ENCODE results near the gene RRP36. TPM values are rescaled to one million over a fixed set of nuclear protein-coding genes. Genes with fewer than 3 reads are reported as not detected.
A peak's percentile ranks its signal among the peaks of the same experiment; 100 is the strongest.
"Not testable (repeated sequence)": the region's sequence is repeated elsewhere in the genome, so short reads cannot be mapped to it uniquely, and the experiment has no call there.

The RRP36 gene
- total RNA-seq, 1 experiment from 2014 or later: 133 TPM

GRCh38 chr6:42996513-42996912 is 24.9 kb upstream of the RRP36 start:
- H4K20me1 ChIP-seq (ENCODE audit: low read length): no peaks in the 10 kb centered on the region
- H3K4me2 ChIP-seq (ENCODE audit: low read length): no peak overlapping the region
- no peaks in the 10 kb centered on the region for H3K9me2 ChIP-seq (replicated peaks; ENCODE audit: low read length)
- H3K9ac ChIP-seq (ENCODE audit: low read length): no peak overlapping the region
- ChIA-PET POLR2A (ENCODE audit: unreplicated experiment) (interaction anchor here (0.6 to 0.8 kb wide), 4 partner anchors 13 to 106 kb away, joined by 3 to 5 read pairs (median 4); a partner anchor contains a TSS), CTCF (interaction anchor here (0.6 to 1.2 kb wide), 5 partner anchors 12 to 458 kb away, joined by 4 to 5 read pairs (median 5); partner anchors contain the start of gene PPP2R5D)
- no peak overlapping the region for H3K4me3 ChIP-seq (ENCODE audit: low read length)
- no peaks in the 10 kb centered on the region for H3K4me1 ChIP-seq (ENCODE audit: insufficient read depth, low read length)
- no peaks in the 10 kb centered on the region for H3K9me3 ChIP-seq (ENCODE audit: low read length)
- no peaks in the 10 kb centered on the region for H3K36me3 ChIP-seq (ENCODE audit: low read depth, low read length)
- BruUV-seq (replicated peaks): no TSS peak
- DNase-seq (peak; percentile 7), ATAC-seq (peak; percentile 58)
- no peak overlapping the region for H3K27ac ChIP-seq (ENCODE audit: low read length)
- intact Hi-C loops (cut with micrococcal nuclease): no loop called here
- H3F3A ChIP-seq (ENCODE audit: low read length, unreplicated experiment): peaks cover 3% of the 10 kb centered on the region
- H2AFZ ChIP-seq (ENCODE audit: low read length): no peak overlapping the region
- TF ChIP-seq EZH2phosphoT487 (IDR thresholded peaks at IDR 0.05; ENCODE audit: borderline replicate concordance, low read length) (no peak), CTCF (conservative IDR thresholded peaks at IDR 0.05; ENCODE audit: low read depth, low read length) (peak; percentile 44)
- peaks cover 2% of the 10 kb centered on the region; the same call in 1 of the 2 replicates for H3K79me2 ChIP-seq (ENCODE audit: low read length)
- no peaks in the 10 kb centered on the region for H3K27me3 ChIP-seq (ENCODE audit: low read length)

GRCh38 chr6:42998205-42998604 is 23.2 kb upstream of the RRP36 start:
- POLR2A ChIA-PET (ENCODE audit: unreplicated experiment): interaction anchor here (0.7 kb wide), 1 partner anchor 262 kb away, joined by 3 read pairs; no protein-coding TSS in a partner anchor
- H3K9me3 ChIP-seq (ENCODE audit: low read length); H3K4me3 ChIP-seq (ENCODE audit: low read length); H3K27me3 ChIP-seq (ENCODE audit: low read length); H2AFZ ChIP-seq (ENCODE audit: low read length); BruUV-seq (replicated peaks); H3K9me2 ChIP-seq (replicated peaks; ENCODE audit: low read length); H3K27ac ChIP-seq (ENCODE audit: low read length); H3K79me2 ChIP-seq (ENCODE audit: low read length); ATAC-seq; intact Hi-C loops (cut with micrococcal nuclease); H4K20me1 ChIP-seq (ENCODE audit: low read length); H3K9ac ChIP-seq (ENCODE audit: low read length); H3K4me1 ChIP-seq (ENCODE audit: insufficient read depth, low read length); H3K36me3 ChIP-seq (ENCODE audit: low read depth, low read length); DNase-seq; H3K4me2 ChIP-seq (ENCODE audit: low read length); CTCF ChIA-PET; H3F3A ChIP-seq (ENCODE audit: low read length, unreplicated experiment): not testable (repeated sequence)

GRCh38 chr6:43001843-43002242 is 19.6 kb upstream of the RRP36 start:
- H3F3A ChIP-seq (ENCODE audit: low read length, unreplicated experiment): no peaks in the 10 kb centered on the region
- no peak for TF ChIP-seq EZH2phosphoT487 (IDR thresholded peaks at IDR 0.05; ENCODE audit: borderline replicate concordance, low read length)
- TF ChIP-seq EZH2 (IDR thresholded peaks at IDR 0.05; ENCODE audit: low read length, unreplicated experiment): no peak
- TF ChIP-seq CTCF (conservative IDR thresholded peaks at IDR 0.05; ENCODE audit: low read depth, low read length): no peak
- H3K27me3 ChIP-seq (ENCODE audit: low read length): no peaks in the 10 kb centered on the region
- H3K36me3 ChIP-seq (ENCODE audit: low read depth, low read length): peaks cover 5% of the 10 kb centered on the region; the same call in 1 of the 2 replicates
- H3K79me2 ChIP-seq (ENCODE audit: low read length): no peaks in the 10 kb centered on the region
- ATAC-seq: no peak
- H4K20me1 ChIP-seq (ENCODE audit: low read length): no peaks in the 10 kb centered on the region
- H3K4me1 ChIP-seq (ENCODE audit: insufficient read depth, low read length): no peaks in the 10 kb centered on the region
- POLR2A ChIA-PET (ENCODE audit: unreplicated experiment): no interaction called here
- no peak overlapping the region for H3K4me3 ChIP-seq (ENCODE audit: low read length)
- H2AFZ ChIP-seq (ENCODE audit: low read length): no peak overlapping the region
- no peak overlapping the region for H3K9ac ChIP-seq (ENCODE audit: low read length)
- H3K9me3 ChIP-seq (ENCODE audit: low read length): no peaks in the 10 kb centered on the region
- DNase-seq: no peak
- H3K4me2 ChIP-seq (ENCODE audit: low read length): no peak overlapping the region
- no peak overlapping the region for H3K27ac ChIP-seq (ENCODE audit: low read length)
- CTCF ChIA-PET: no interaction called here
- no TSS peak for BruUV-seq (replicated peaks)
- H3K9me2 ChIP-seq (replicated peaks; ENCODE audit: low read length): no peaks in the 10 kb centered on the region
- intact Hi-C loops (cut with micrococcal nuclease): no loop called here
